K562 (cell line): ENCODE measurements around the gene USB1. TPM values are rescaled to one million over a fixed set of nuclear protein-coding genes. Genes with fewer than 3 reads are reported as not detected.
A peak's percentile ranks its signal among the peaks of the same experiment; 100 is the strongest.

ENCODE experiments used
- ASH1L ChIP-seq: fragments of 450-650 bp; IDR thresholded peaks from 2 replicates; pipeline ENCODE4 v1.6.1; 2018; ENCODE audit warnings: borderline replicate concordance, mild to moderate bottlenecking, low read depth; ENCODE audit not compliant: partially characterized antibody
- GTF2E2 ChIP-seq: fragments of 200-800 bp; sonication (Bioruptor generic); IDR thresholded peaks from 2 replicates; pipeline ENCODE4 v1.6.1; 2016; ENCODE audit warnings: missing genetic modification characterization, missing compliant biosample characterization
- HMG20A ChIP-seq: fragments of 450-650 bp; formaldehyde crosslinking; conservative IDR thresholded peaks from 2 replicates; pipeline ENCODE4 v1.4.0; 2020; ENCODE audit warnings: mild to moderate bottlenecking, mixed read lengths
- KHSRP ChIP-seq: fragments of 450-650 bp; IDR thresholded peaks from 2 replicates; pipeline ENCODE4 v1.6.1; 2017
- KLF6 ChIP-seq: fragments of 250-450 bp; sonication (Bioruptor Pico); IDR thresholded peaks from 2 replicates; pipeline ENCODE4 v1.4.0; 2020; ENCODE audit warnings: mild to moderate bottlenecking, moderate library complexity, borderline replicate concordance
- RFX5 ChIP-seq: IDR thresholded peaks from 2 replicates; pipeline ENCODE4 v1.6.1; 2011; ENCODE audit warnings: low read depth, mild to moderate bottlenecking, improper control_type of control experiment, low read length
- TEAD2 ChIP-seq: fragments of 450-650 bp; IDR thresholded peaks from 2 replicates; pipeline ENCODE4 v1.6.1; 2016; ENCODE audit warnings: missing genetic modification characterization, control low read depth, missing compliant biosample characterization
- ZNF140 ChIP-seq: fragments of 250-450 bp; sonication (Bioruptor Pico); IDR thresholded peaks from 2 replicates; pipeline ENCODE4 v1.8.0; 2021; ENCODE audit warnings: moderate library complexity, mild to moderate bottlenecking, inconsistent platforms
- ZNF695 ChIP-seq: fragments of 450-650 bp; formaldehyde crosslinking; IDR thresholded peaks from 2 replicates; pipeline ENCODE4 v1.4.0; 2020; ENCODE audit warnings: mild to moderate bottlenecking, moderate library complexity
- ZNF77 ChIP-seq: fragments of 250-450 bp; sonication (Bioruptor Pico); IDR thresholded peaks from 2 replicates; pipeline ENCODE4 v1.5.0; 2020
- ZSCAN29 ChIP-seq: fragments of 450-650 bp; IDR thresholded peaks from 2 replicates; pipeline ENCODE4 v1.6.1; 2017
- ZSCAN32 ChIP-seq: fragments of 450-650 bp; formaldehyde crosslinking; IDR thresholded peaks from 2 replicates; pipeline ENCODE4 v1.4.0; 2020; ENCODE audit warnings: mild to moderate bottlenecking, moderate library complexity
- polyA plus RNA-seq, 8 experiments: library from polyadenylated mRNA; depleted of rRNA in 4 of 8; stranded (reverse) in 5 of 8; unstranded in 3 of 8; fragments of >200 nt; fragmentation: Nextera tagmentation in 2 of 8; fragmentation: Illumina TruSeq in 1 of 8; extraction: Ambion mirVana in 2 of 8; extraction: Trizol in 1 of 8; gene quantifications; 2 replicates each; pipeline versions ENCODE4 v1.2.1 to v1.2.3, GENCODE V29; 2011 to 2014; ENCODE audit warnings: inconsistent platforms in 1 of 8, missing spikeins in 1 of 8
- total RNA-seq, 7 experiments: library from RNA; depleted of rRNA in 6 of 7; stranded (reverse); fragments of >200 nt in 6 of 7; fragmentation: Illumina TruSeq in 2 of 7; extraction: Trizol in 2 of 7; gene quantifications; 2 replicates each; pipeline versions ENCODE4 v1.2.1 to v1.2.3, GENCODE V29; 2011 to 2021; ENCODE audit warnings: low replicate concordance in 1 of 7
- TF ChIP-seq, protein P1 (sequence below): fragments of 250-450 bp; sonication (Bioruptor Pico); IDR thresholded peaks from 2 replicates; pipeline ENCODE4 v1.4.0; 2020; ENCODE audit warnings: mild to moderate bottlenecking, moderate library complexity
- TF ChIP-seq, protein P2 (sequence below), 2 experiments: fragments of 450-650 bp; conservative IDR thresholded peaks; 2 replicates each; pipeline ENCODE4 v1.6.1; 2017; ENCODE audit warnings: mild to moderate bottlenecking in 2 of 2, moderate library complexity in 2 of 2
- TF ChIP-seq, protein P3 (sequence below): fragments of 150-350 bp; conservative IDR thresholded peaks from 2 replicates; pipeline ENCODE4 v1.6.1; 2014; ENCODE audit warnings: low read length

USB1 gene
- total and polyA plus RNA-seq, 9 of the 15 experiments (the other 6 are each of a cell fraction or from before 2014, with no cell fraction given) = 11.6 to 73.6 (median 19.4) TPM

DNA sequence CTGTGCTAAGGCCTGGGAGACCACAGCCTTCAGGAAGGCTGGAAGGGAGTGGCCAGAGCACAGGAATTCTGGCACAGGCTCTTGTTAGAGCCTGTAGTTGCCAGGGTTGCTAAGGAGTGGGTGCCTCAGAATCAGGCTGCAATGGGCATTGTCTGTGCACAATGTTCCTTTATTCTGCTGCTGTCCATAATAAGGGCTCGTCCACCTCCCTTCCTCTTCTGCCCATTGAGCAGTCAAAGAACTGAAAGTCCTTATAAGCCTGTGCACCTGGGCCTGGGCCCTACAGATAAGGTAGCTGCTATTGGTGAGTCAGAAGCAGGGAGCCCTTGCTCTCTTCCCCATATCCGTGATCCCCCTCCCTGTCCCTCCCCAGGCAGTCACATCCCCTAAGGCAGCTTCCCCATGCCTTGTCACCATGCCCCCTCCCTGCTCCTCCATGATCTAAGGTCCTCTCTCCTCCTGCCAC is 24.8 kb upstream of the USB1 start (continued):
- TF ChIP-seq, protein P1, sequence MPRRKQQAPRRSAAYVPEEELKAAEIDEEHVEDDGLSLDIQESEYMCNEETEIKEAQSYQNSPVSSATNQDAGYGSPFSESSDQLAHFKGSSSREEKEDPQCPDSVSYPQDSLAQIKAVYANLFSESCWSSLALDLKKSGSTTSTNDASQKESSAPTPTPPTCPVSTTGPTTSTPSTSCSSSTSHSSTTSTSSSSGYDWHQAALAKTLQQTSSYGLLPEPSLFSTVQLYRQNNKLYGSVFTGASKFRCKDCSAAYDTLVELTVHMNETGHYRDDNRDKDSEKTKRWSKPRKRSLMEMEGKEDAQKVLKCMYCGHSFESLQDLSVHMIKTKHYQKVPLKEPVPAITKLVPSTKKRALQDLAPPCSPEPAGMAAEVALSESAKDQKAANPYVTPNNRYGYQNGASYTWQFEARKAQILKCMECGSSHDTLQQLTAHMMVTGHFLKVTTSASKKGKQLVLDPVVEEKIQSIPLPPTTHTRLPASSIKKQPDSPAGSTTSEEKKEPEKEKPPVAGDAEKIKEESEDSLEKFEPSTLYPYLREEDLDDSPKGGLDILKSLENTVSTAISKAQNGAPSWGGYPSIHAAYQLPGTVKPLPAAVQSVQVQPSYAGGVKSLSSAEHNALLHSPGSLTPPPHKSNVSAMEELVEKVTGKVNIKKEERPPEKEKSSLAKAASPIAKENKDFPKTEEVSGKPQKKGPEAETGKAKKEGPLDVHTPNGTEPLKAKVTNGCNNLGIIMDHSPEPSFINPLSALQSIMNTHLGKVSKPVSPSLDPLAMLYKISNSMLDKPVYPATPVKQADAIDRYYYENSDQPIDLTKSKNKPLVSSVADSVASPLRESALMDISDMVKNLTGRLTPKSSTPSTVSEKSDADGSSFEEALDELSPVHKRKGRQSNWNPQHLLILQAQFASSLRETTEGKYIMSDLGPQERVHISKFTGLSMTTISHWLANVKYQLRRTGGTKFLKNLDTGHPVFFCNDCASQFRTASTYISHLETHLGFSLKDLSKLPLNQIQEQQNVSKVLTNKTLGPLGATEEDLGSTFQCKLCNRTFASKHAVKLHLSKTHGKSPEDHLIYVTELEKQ (CRISPR knock-in tag) = no peak
- TF ChIP-seq ASH1L (no peak), TEAD2 (no peak), KHSRP (no peak), ZNF77 (CRISPR knock-in tag) (no peak), GTF2E2 (no peak), ZNF140 (CRISPR knock-in tag) (no peak), KLF6 (CRISPR knock-in tag) (no peak), ZSCAN29 (no peak), ZSCAN32 (CRISPR knock-in tag) (no peak), RFX5 (no peak), ZNF695 (CRISPR knock-in tag) (no peak), HMG20A (CRISPR knock-in tag) (no peak)
- TF ChIP-seq, protein P2, sequence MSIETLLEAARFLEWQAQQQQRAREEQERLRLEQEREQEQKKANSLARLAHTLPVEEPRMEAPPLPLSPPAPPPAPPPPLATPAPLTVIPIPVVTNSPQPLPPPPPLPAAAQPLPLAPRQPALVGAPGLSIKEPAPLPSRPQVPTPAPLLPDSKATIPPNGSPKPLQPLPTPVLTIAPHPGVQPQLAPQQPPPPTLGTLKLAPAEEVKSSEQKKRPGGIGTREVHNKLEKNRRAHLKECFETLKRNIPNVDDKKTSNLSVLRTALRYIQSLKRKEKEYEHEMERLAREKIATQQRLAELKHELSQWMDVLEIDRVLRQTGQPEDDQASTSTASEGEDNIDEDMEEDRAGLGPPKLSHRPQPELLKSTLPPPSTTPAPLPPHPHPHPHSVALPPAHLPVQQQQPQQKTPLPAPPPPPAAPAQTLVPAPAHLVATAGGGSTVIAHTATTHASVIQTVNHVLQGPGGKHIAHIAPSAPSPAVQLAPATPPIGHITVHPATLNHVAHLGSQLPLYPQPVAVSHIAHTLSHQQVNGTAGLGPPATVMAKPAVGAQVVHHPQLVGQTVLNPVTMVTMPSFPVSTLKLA (conservative IDR thresholded peaks at IDR 0.05) = peak in 1 of 2 experiments; percentile 56; a peak in 1 of 4 replicates
- TF ChIP-seq, protein P3, sequence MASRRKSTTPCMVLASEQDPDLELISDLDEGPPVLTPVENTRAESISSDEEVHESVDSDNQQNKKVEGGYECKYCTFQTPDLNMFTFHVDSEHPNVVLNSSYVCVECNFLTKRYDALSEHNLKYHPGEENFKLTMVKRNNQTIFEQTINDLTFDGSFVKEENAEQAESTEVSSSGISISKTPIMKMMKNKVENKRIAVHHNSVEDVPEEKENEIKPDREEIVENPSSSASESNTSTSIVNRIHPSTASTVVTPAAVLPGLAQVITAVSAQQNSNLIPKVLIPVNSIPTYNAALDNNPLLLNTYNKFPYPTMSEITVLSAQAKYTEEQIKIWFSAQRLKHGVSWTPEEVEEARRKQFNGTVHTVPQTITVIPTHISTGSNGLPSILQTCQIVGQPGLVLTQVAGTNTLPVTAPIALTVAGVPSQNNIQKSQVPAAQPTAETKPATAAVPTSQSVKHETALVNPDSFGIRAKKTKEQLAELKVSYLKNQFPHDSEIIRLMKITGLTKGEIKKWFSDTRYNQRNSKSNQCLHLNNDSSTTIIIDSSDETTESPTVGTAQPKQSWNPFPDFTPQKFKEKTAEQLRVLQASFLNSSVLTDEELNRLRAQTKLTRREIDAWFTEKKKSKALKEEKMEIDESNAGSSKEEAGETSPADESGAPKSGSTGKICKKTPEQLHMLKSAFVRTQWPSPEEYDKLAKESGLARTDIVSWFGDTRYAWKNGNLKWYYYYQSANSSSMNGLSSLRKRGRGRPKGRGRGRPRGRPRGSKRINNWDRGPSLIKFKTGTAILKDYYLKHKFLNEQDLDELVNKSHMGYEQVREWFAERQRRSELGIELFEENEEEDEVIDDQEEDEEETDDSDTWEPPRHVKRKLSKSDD = no peak
